ENCODE results near the gene LRCH1. TPM values are rescaled to one million over a fixed set of nuclear protein-coding genes. Genes with fewer than 3 reads are reported as not detected.
A peak's percentile ranks its signal among the peaks of the same experiment; 100 is the strongest.

LRCH1 gene
- total RNA-seq, 2 donors from 2014 or later = 18.4 to 21.5 TPM

- DNase-seq (no peak), ATAC-seq (replicated peaks in 1 of 2) (no peak)
- no peak overlapping the region for H3K27ac Mint-ChIP-seq
- no peak overlapping the region for H3K4me3 Mint-ChIP-seq
- peaks cover 17% of the 10 kb centered on the region for H3K27me3 Mint-ChIP-seq (ENCODE audit: low read depth)
- H3K4me1 Mint-ChIP-seq (ENCODE audit: low read depth) = peaks cover 18% of the 10 kb centered on the region
- no peaks in the 10 kb centered on the region for H3K9me3 Mint-ChIP-seq
- H3K36me3 Mint-ChIP-seq (ENCODE audit: insufficient read depth in 2 of 2) = no peaks in the 10 kb centered on the region
Observed at GRCh38 chr13:46523972-46524752, 28.8 kb upstream of the LRCH1 start.

- Mint-ChIP-seq H3K36me3 (ENCODE audit: insufficient read depth in 2 of 2) (no peaks in the 10 kb centered on the region), H3K4me1 (ENCODE audit: low read depth) (peaks cover 38% of the 10 kb centered on the region), H3K27me3 (ENCODE audit: low read depth) (peaks cover 17% of the 10 kb centered on the region), H3K4me3 (no peak overlapping the region), H3K9me3 (no peaks in the 10 kb centered on the region), H3K27ac (no peak overlapping the region)
- DNase-seq (no peak), ATAC-seq (replicated peaks in 1 of 2) (no peak)
Observed at GRCh38 chr13:46526100-46526735, 26.8 kb upstream of the LRCH1 start.

- Mint-ChIP-seq H3K27me3 (ENCODE audit: low read depth) (peaks cover 17% of the 10 kb centered on the region), H3K9me3 (no peaks in the 10 kb centered on the region), H3K27ac (no peak overlapping the region), H3K36me3 (ENCODE audit: insufficient read depth in 2 of 2) (no peaks in the 10 kb centered on the region), H3K4me3 (no peak overlapping the region), H3K4me1 (ENCODE audit: low read depth) (peaks cover 44% of the 10 kb centered on the region)
- ATAC-seq (replicated peaks in 1 of 2) (no peak), DNase-seq (no peak)
Observed at GRCh38 chr13:46526740-46527139, 26.2 kb upstream of the LRCH1 start.

GRCh38 chr13:46527237-46527636 is 25.7 kb upstream of the LRCH1 start:
- Mint-ChIP-seq H3K27me3 (ENCODE audit: low read depth) (peaks cover 17% of the 10 kb centered on the region), H3K4me3 (no peak overlapping the region), H3K4me1 (ENCODE audit: low read depth) (peaks cover 45% of the 10 kb centered on the region), H3K9me3 (no peaks in the 10 kb centered on the region), H3K27ac (no peak overlapping the region), H3K36me3 (ENCODE audit: insufficient read depth in 2 of 2) (no peaks in the 10 kb centered on the region)
- no peak for ATAC-seq (replicated peaks in 1 of 2)
- DNase-seq = no peak

GRCh38 chr13:46529216-46529919 is 23.6 kb upstream of the LRCH1 start:
- Mint-ChIP-seq H3K9me3 (no peaks in the 10 kb centered on the region), H3K4me3 (peak overlapping the region; percentile 44 to 60), H3K4me1 (ENCODE audit: low read depth) (peaks cover 45% of the 10 kb centered on the region), H3K27ac (peak overlapping the region; percentile 1), H3K36me3 (ENCODE audit: insufficient read depth in 2 of 2) (no peaks in the 10 kb centered on the region), H3K27me3 (ENCODE audit: low read depth) (peaks cover 17% of the 10 kb centered on the region)
- peak; percentile 13 to 46 for DNase-seq
- ATAC-seq (replicated peaks in 1 of 2) = peak; percentile 80 to 81

- ATAC-seq (replicated peaks in 1 of 2) = peak; percentile 62 to 65
- DNase-seq = peak in 1 of 2 donors; percentile 10
- Mint-ChIP-seq H3K27me3 (ENCODE audit: low read depth) (peaks cover 13% of the 10 kb centered on the region), H3K36me3 (ENCODE audit: insufficient read depth in 2 of 2) (no peaks in the 10 kb centered on the region), H3K27ac (peak overlapping the region; percentile 32), H3K4me1 (ENCODE audit: low read depth) (peaks cover 45% of the 10 kb centered on the region), H3K4me3 (peak overlapping the region; percentile 60), H3K9me3 (no peaks in the 10 kb centered on the region)
Observed at GRCh38 chr13:46530084-46530935, 22.7 kb upstream of the LRCH1 start.

- Mint-ChIP-seq H3K4me1 (ENCODE audit: low read depth) (peaks cover 37% of the 10 kb centered on the region), H3K9me3 (no peaks in the 10 kb centered on the region), H3K27me3 (ENCODE audit: low read depth) (peaks cover 9% of the 10 kb centered on the region), H3K4me3 (no peak overlapping the region), H3K36me3 (ENCODE audit: insufficient read depth in 2 of 2) (no peaks in the 10 kb centered on the region), H3K27ac (no peak overlapping the region)
- ATAC-seq (replicated peaks in 1 of 2) = peak in 1 of 2 donors; percentile 22
- DNase-seq = no peak
Observed at GRCh38 chr13:46531953-46532352, 21.0 kb upstream of the LRCH1 start.

- H3K4me1 Mint-ChIP-seq (ENCODE audit: low read depth) = peaks cover 19% of the 10 kb centered on the region
- no peak overlapping the region for H3K4me3 Mint-ChIP-seq
- no peak overlapping the region for H3K27ac Mint-ChIP-seq
- DNase-seq = no peak
- H3K36me3 Mint-ChIP-seq (ENCODE audit: insufficient read depth in 2 of 2) = no peaks in the 10 kb centered on the region
- H3K9me3 Mint-ChIP-seq = no peaks in the 10 kb centered on the region
- H3K27me3 Mint-ChIP-seq (ENCODE audit: low read depth) = peaks cover 14% of the 10 kb centered on the region
- no peak for ATAC-seq (replicated peaks in 1 of 2)
Observed at GRCh38 chr13:46535002-46535401, 18.0 kb upstream of the LRCH1 start.

GRCh38 chr13:46535825-46536224 is 17.1 kb upstream of the LRCH1 start:
- Mint-ChIP-seq H3K27me3 (ENCODE audit: low read depth) (peaks cover 14% of the 10 kb centered on the region), H3K4me1 (ENCODE audit: low read depth) (peaks cover 11% of the 10 kb centered on the region), H3K27ac (no peak overlapping the region), H3K4me3 (no peak overlapping the region), H3K36me3 (ENCODE audit: insufficient read depth in 2 of 2) (no peaks in the 10 kb centered on the region), H3K9me3 (no peaks in the 10 kb centered on the region)
- DNase-seq (no peak), ATAC-seq (replicated peaks in 1 of 2) (no peak)

- no peaks in the 10 kb centered on the region for H3K9me3 Mint-ChIP-seq
- ATAC-seq (replicated peaks in 1 of 2) = no peak
Observed at GRCh38 chr13:46536341-46536740, 16.6 kb upstream of the LRCH1 start.

GRCh38 chr13:46539231-46539630 is 13.7 kb upstream of the LRCH1 start:
- H3K27ac Mint-ChIP-seq = no peak overlapping the region

More at GRCh38 chr13:46536341-46536740, 16.6 kb upstream of the LRCH1 start:
- Mint-ChIP-seq H3K27me3 (ENCODE audit: low read depth) (peaks cover 14% of the 10 kb centered on the region), H3K27ac (no peak overlapping the region), H3K4me1 (ENCODE audit: low read depth) (peaks cover 6% of the 10 kb centered on the region), H3K4me3 (no peak overlapping the region), H3K36me3 (ENCODE audit: insufficient read depth in 2 of 2) (no peaks in the 10 kb centered on the region)
- DNase-seq = no peak

GRCh38 chr13:46541210-46541609 is 11.8 kb upstream of the LRCH1 start:
- H3K36me3 Mint-ChIP-seq (ENCODE audit: insufficient read depth in 2 of 2) = no peaks in the 10 kb centered on the region
- peaks cover 10% of the 10 kb centered on the region for H3K27me3 Mint-ChIP-seq (ENCODE audit: low read depth)
- no peak overlapping the region for H3K27ac Mint-ChIP-seq
- no peaks in the 10 kb centered on the region for H3K4me1 Mint-ChIP-seq (ENCODE audit: low read depth)
- ATAC-seq (replicated peaks in 1 of 2) (no peak), DNase-seq (no peak)
- H3K9me3 Mint-ChIP-seq = no peaks in the 10 kb centered on the region
- H3K4me3 Mint-ChIP-seq = no peak overlapping the region

More at GRCh38 chr13:46539231-46539630, 13.7 kb upstream of the LRCH1 start:
- no peaks in the 10 kb centered on the region for H3K9me3 Mint-ChIP-seq
- H3K4me3 Mint-ChIP-seq = no peak overlapping the region
- no peaks in the 10 kb centered on the region for H3K4me1 Mint-ChIP-seq (ENCODE audit: low read depth)
- DNase-seq (no peak), ATAC-seq (replicated peaks in 1 of 2) (no peak)
- peaks cover 19% of the 10 kb centered on the region for H3K27me3 Mint-ChIP-seq (ENCODE audit: low read depth)
- no peaks in the 10 kb centered on the region for H3K36me3 Mint-ChIP-seq (ENCODE audit: insufficient read depth in 2 of 2)
